GM23248 (cell line): ENCODE data around the gene TBC1D24. TPM values are rescaled to one million over a fixed set of nuclear protein-coding genes. Genes with fewer than 3 reads are reported as not detected.

Experiments
- DNase-seq: peaks from one replicate; pipeline ENCODE4 v3.0.0-alpha.2; 2015
- H2AFZ ChIP-seq: fragments of 200-600 bp; sonication (generic); 2 replicates; pipeline ENCODE4 v1.6.1; 2016; ENCODE audit warnings: antibody characterized with exemption
- H3F3A ChIP-seq: fragments of 200-600 bp; sonication (generic); 2 replicates; pipeline ENCODE4 v1.6.1; 2016; ENCODE audit warnings: mild to moderate bottlenecking, antibody characterized with exemption, mixed run types; ENCODE audit not compliant: insufficient read depth
- H3K27ac ChIP-seq: fragments of 200-600 bp; sonication (generic); 2 replicates; pipeline ENCODE4 v1.5.1; 2016; ENCODE audit warnings: mild to moderate bottlenecking
- H3K27me3 ChIP-seq: fragments of 200-600 bp; sonication (generic); replicated peaks from 2 replicates; pipeline ENCODE4 v1.6.1; 2016; ENCODE audit warnings: mild to moderate bottlenecking; ENCODE audit not compliant: insufficient read depth
- H3K36me3 ChIP-seq: fragments of 200-600 bp; sonication (generic); 2 replicates; pipeline ENCODE4 v1.6.1; 2016; ENCODE audit warnings: low read depth, mild to moderate bottlenecking
- H3K4me1 ChIP-seq: fragments of 200-600 bp; sonication (generic); 2 replicates; pipeline ENCODE4 v1.6.1; 2016; ENCODE audit warnings: mild to moderate bottlenecking; ENCODE audit not compliant: insufficient read depth
- H3K4me2 ChIP-seq: fragments of 200-600 bp; sonication (generic); one replicate; pipeline ENCODE4 v1.6.1; 2016; ENCODE audit warnings: mild to moderate bottlenecking; ENCODE audit not compliant: unreplicated experiment
- H3K4me3 ChIP-seq: fragments of 200-600 bp; sonication (generic); 2 replicates; pipeline ENCODE4 v1.5.1; 2016; ENCODE audit warnings: mild to moderate bottlenecking
- H3K79me2 ChIP-seq: fragments of 200-600 bp; sonication (generic); 2 replicates; pipeline ENCODE4 v1.6.1; 2016; ENCODE audit warnings: mild to moderate bottlenecking; ENCODE audit not compliant: insufficient read depth
- H3K9ac ChIP-seq: fragments of 200-600 bp; sonication (generic); 2 replicates; pipeline ENCODE4 v1.6.1; 2016; ENCODE audit warnings: mild to moderate bottlenecking
- H3K9me2 ChIP-seq: fragments of 200-600 bp; sonication (generic); 2 replicates; pipeline ENCODE4 v1.6.1; 2016; ENCODE audit warnings: mixed run types, mild to moderate bottlenecking, moderate library complexity; ENCODE audit not compliant: insufficient read depth
- H3K9me3 ChIP-seq: fragments of 200-600 bp; sonication (generic); one replicate; pipeline ENCODE4 v1.6.1; 2017; ENCODE audit warnings: low read depth
- H4K20me1 ChIP-seq: fragments of 200-600 bp; sonication (generic); 2 replicates; pipeline ENCODE4 v1.6.0; 2016; ENCODE audit not compliant: insufficient read depth
- EZH2 ChIP-seq: fragments of 200-600 bp; sonication (generic); IDR thresholded peaks from 2 replicates; pipeline ENCODE4 v1.6.1; 2018; ENCODE audit warnings: antibody characterized with exemption, mild to moderate bottlenecking; ENCODE audit not compliant: insufficient read depth, poor library complexity, severe bottlenecking
- EZH2phosphoT487 ChIP-seq: fragments of 200-600 bp; sonication (generic); IDR thresholded peaks from 2 replicates; pipeline ENCODE4 v1.6.1; 2018; ENCODE audit warnings: antibody characterized with exemption, moderate library complexity, mild to moderate bottlenecking, low read depth; ENCODE audit not compliant: insufficient read depth
- WGBS, 2 experiments: methylation state at CpG; one replicate each; pipeline ENCODE4 v1.1.6; 2015 to 2017; ENCODE audit warnings: low lambda C conversion rate in 2 of 2, low coverage in 1 of 2; ENCODE audit errors: missing lambda C conversion rate in 2 of 2; 5-methylcytosine and 5-hydroxymethylcytosine counted together
- in situ Hi-C: fragments of 300-500 bp; cut with MboI; formaldehyde crosslinking; loops from 2 replicates; pipeline ENCODE4 v1.15.0; 2020
- polyA plus RNA-seq: library from polyadenylated mRNA; unstranded; fragments of >200 nt; fragmentation: Nextera tagmentation; extraction: Ambion mirVana; gene quantifications from 2 replicates; pipeline ENCODE4 v1.2.1, GENCODE V29; 2016
- total RNA-seq: library from RNA; depleted of rRNA; stranded (reverse); fragments of >200 nt; shearing (Covaris generic); gene quantifications from 2 replicates; pipeline ENCODE4 v1.2.3, GENCODE V29; 2014

The TBC1D24 gene
- total and polyA plus RNA-seq, 2 experiments from 2014 or later, result 10.1 to 18.7 TPM

- H3K36me3 ChIP-seq, result no peaks in the 10 kb centered on the region
- TF ChIP-seq EZH2phosphoT487 (no peak), EZH2 (no peak)
- no peak overlapping the region for H3K27ac ChIP-seq
- no peak overlapping the region for H3K4me3 ChIP-seq
- no peak for DNase-seq
- in situ Hi-C loops, result no loop called here
- no peak overlapping the region for H2AFZ ChIP-seq
- no peak overlapping the region for H3K9ac ChIP-seq
- no peaks in the 10 kb centered on the region for H3K79me2 ChIP-seq
- no peak overlapping the region for H3K4me2 ChIP-seq
- no peaks in the 10 kb centered on the region for H3K9me2 ChIP-seq
- WGBS, 2 experiments, result 95 to 99% methylated on average over 18 of the region's 18 CpGs
- no peaks in the 10 kb centered on the region for H3K9me3 ChIP-seq
- H4K20me1 ChIP-seq, result no peaks in the 10 kb centered on the region
- H3F3A ChIP-seq, result no peaks in the 10 kb centered on the region
- H3K4me1 ChIP-seq, result no peaks in the 10 kb centered on the region
- no peaks in the 10 kb centered on the region for H3K27me3 ChIP-seq
These were observed 23.0 kb upstream of the TBC1D24 start for GRCh38 chr16:2451851-2452320.

GRCh38 chr16:2452650-2453049 is 22.3 kb upstream of the TBC1D24 start:
- H3F3A ChIP-seq, result no peaks in the 10 kb centered on the region
- DNase-seq, result no peak
- 97% methylated on average over 8 of the region's 8 CpGs for WGBS, 2 experiments
- in situ Hi-C loops, result no loop called here
- H2AFZ ChIP-seq, result no peak overlapping the region
- H3K9me3 ChIP-seq, result no peaks in the 10 kb centered on the region
- H3K27me3 ChIP-seq, result no peaks in the 10 kb centered on the region
- no peak overlapping the region for H3K4me3 ChIP-seq
- no peaks in the 10 kb centered on the region for H3K36me3 ChIP-seq
- no peak overlapping the region for H3K4me2 ChIP-seq
- no peaks in the 10 kb centered on the region for H4K20me1 ChIP-seq
- TF ChIP-seq EZH2phosphoT487 (no peak), EZH2 (no peak)
- H3K9ac ChIP-seq, result no peak overlapping the region
- H3K9me2 ChIP-seq, result no peaks in the 10 kb centered on the region
- no peaks in the 10 kb centered on the region for H3K79me2 ChIP-seq
- H3K27ac ChIP-seq, result no peak overlapping the region
- H3K4me1 ChIP-seq, result no peaks in the 10 kb centered on the region

- TF ChIP-seq EZH2phosphoT487, result no peak
- TF ChIP-seq EZH2, result no peak
- Histone ChIP-seq H3K27me3 (no peaks in the 10 kb centered on the region), H3K4me2 (no peak overlapping the region), H3K27ac (no peak overlapping the region), H3F3A (no peaks in the 10 kb centered on the region), H3K4me3 (no peak overlapping the region), H3K9me2 (no peaks in the 10 kb centered on the region), H3K9ac (no peak overlapping the region), H3K9me3 (no peaks in the 10 kb centered on the region), H4K20me1 (no peaks in the 10 kb centered on the region), H2AFZ (no peak overlapping the region), H3K79me2 (no peaks in the 10 kb centered on the region), H3K4me1 (no peaks in the 10 kb centered on the region), H3K36me3 (no peaks in the 10 kb centered on the region)
- in situ Hi-C loops, result no loop called here
- DNase-seq, result no peak
- 95% methylated on average over 25 to 28 of the region's 28 CpGs for WGBS, 2 experiments
These were observed 19.7 kb upstream of the TBC1D24 start for GRCh38 chr16:2455081-2455845.

GRCh38 chr16:2456551-2457153 is 18.3 kb upstream of the TBC1D24 start:
- 97 to 98% methylated on average over 20 to 21 of the region's 21 CpGs for WGBS, 2 experiments
- Histone ChIP-seq H3F3A (no peaks in the 10 kb centered on the region), H3K27ac (no peak overlapping the region), H3K4me3 (no peak overlapping the region), H2AFZ (no peak overlapping the region), H4K20me1 (no peaks in the 10 kb centered on the region), H3K4me1 (no peaks in the 10 kb centered on the region), H3K9ac (no peak overlapping the region), H3K9me3 (no peaks in the 10 kb centered on the region), H3K36me3 (no peaks in the 10 kb centered on the region), H3K4me2 (no peak overlapping the region), H3K27me3 (no peaks in the 10 kb centered on the region), H3K79me2 (no peaks in the 10 kb centered on the region), H3K9me2 (no peaks in the 10 kb centered on the region)
- in situ Hi-C loops, result no loop called here
- DNase-seq, result no peak
- TF ChIP-seq EZH2phosphoT487 (no peak), EZH2 (no peak)
